Measurements from ENCODE around the gene ZNF346. TPM values are rescaled to one million over a fixed set of nuclear protein-coding genes. Genes with fewer than 3 reads are reported as not detected.

The ZNF346 gene
- total RNA-seq, 1 experiment from 2014 or later, result 32.5 TPM

Other genes with a start within 250 kb of the ZNF346 start
- gene UNC5A, start 212.1 kb upstream of the ZNF346 start, total RNA-seq (2022), result 0.22 and 0.51 TPM in 2 replicates
- gene HK3, start 123.3 kb upstream of the ZNF346 start, total RNA-seq (2022), result not detected in 2 replicates
- 79.3 and 96.3 TPM in 2 replicates for gene UIMC1, start 15.9 kb upstream of the ZNF346 start, total RNA-seq (2022)
- gene FGFR4, start 64.2 kb downstream of the ZNF346 start, total RNA-seq (2022), result 1.5 and 1.8 TPM in 2 replicates
- 110 and 111 TPM in 2 replicates for gene NSD1, start 111.1 kb downstream of the ZNF346 start, total RNA-seq (2022)